Endodermal cell (in vitro differentiated cells): ENCODE results near the gene PLA2G7. TPM values are rescaled to one million over a fixed set of nuclear protein-coding genes. Genes with fewer than 3 reads are reported as not detected.
A peak's percentile ranks its signal among the peaks of the same experiment; 100 is the strongest.

Experiments used
- DNase-seq: peaks from one replicate; pipeline ENCODE4 v3.0.0-alpha.2; 2017
- H3K27ac ChIP-seq: 2 replicates; pipeline ENCODE4 v1.5.1; 2013; ENCODE audit warnings: mild to moderate bottlenecking, low read depth, low read length, moderate library complexity
- H3K27me3 ChIP-seq: 2 replicates; pipeline ENCODE4 v1.6.1; 2013; ENCODE audit warnings: mild to moderate bottlenecking, low read length, moderate library complexity; ENCODE audit not compliant: insufficient read depth, control insufficient read depth, poor library complexity, severe bottlenecking
- H3K36me3 ChIP-seq: 2 replicates; pipeline ENCODE4 v1.7.0; 2013; ENCODE audit warnings: mild to moderate bottlenecking, low read length, moderate library complexity; ENCODE audit not compliant: control insufficient read depth, insufficient read depth
- H3K4me1 ChIP-seq: one replicate; pipeline ENCODE4 v1.7.0; 2013; ENCODE audit warnings: low read length; ENCODE audit not compliant: control insufficient read depth, insufficient read depth
- H3K4me3 ChIP-seq: 2 replicates; pipeline ENCODE4 v1.5.1; 2013; ENCODE audit warnings: mild to moderate bottlenecking, low read length, moderate library complexity
- H3K9ac ChIP-seq: 2 replicates; pipeline ENCODE4 v1.6.1; 2013; ENCODE audit warnings: mild to moderate bottlenecking, low read length, moderate library complexity; ENCODE audit not compliant: poor library complexity, severe bottlenecking; ENCODE audit errors: extremely low read depth
- H3K9me3 ChIP-seq: 2 replicates; pipeline ENCODE4 v1.6.1; 2013; ENCODE audit warnings: mild to moderate bottlenecking, low read length, moderate library complexity; ENCODE audit not compliant: control insufficient read depth
- H3K27ac Mint-ChIP-seq: 2 replicates; pipeline ENCODE4 v1.8.0; 2020; ENCODE audit warnings: mixed read lengths
- H3K27me3 Mint-ChIP-seq: 2 replicates; pipeline ENCODE4 v1.8.0; 2021; ENCODE audit warnings: mild to moderate bottlenecking, mixed read lengths; ENCODE audit not compliant: insufficient read depth
- H3K36me3 Mint-ChIP-seq: 2 replicates; pipeline ENCODE4 v1.8.0; 2020; ENCODE audit warnings: low read depth, mixed read lengths
- H3K4me1 Mint-ChIP-seq: 2 replicates; pipeline ENCODE4 v1.8.0; 2020; ENCODE audit warnings: mixed read lengths
- H3K4me3 Mint-ChIP-seq: 2 replicates; pipeline ENCODE4 v1.8.0; 2020; ENCODE audit warnings: mild to moderate bottlenecking, moderate library complexity, mixed read lengths
- H3K9me3 Mint-ChIP-seq: 2 replicates; pipeline ENCODE4 v1.8.0; 2020; ENCODE audit warnings: mild to moderate bottlenecking, mixed read lengths
- WGBS, 2 experiments: methylation state at CpG; one replicate each; pipeline versions ENCODE4 v1.1.5 to v1.1.7; 2013; ENCODE audit warnings: missing lambda C conversion rate in 2 of 2, mixed read lengths in 1 of 2; ENCODE audit not compliant: insufficient coverage in 1 of 2, insufficient read length in 1 of 2; 5-methylcytosine and 5-hydroxymethylcytosine counted together
- total RNA-seq, 2 donors: library from RNA; stranded (reverse); fragmentation: NEBNext Ultra II Directional in 1 of 2; extraction: Animal tissue kit (Norgen Biotek cat#: 25700) in 1 of 2; gene quantifications; 2 replicates in 1 of 2; 3 replicates in 1 of 2; pipeline ENCODE4 v1.2.1, GENCODE V29; 2021
- TF ChIP-seq, protein P1 (sequence below): fragments of 200-600 bp; sonication (generic); conservative IDR thresholded peaks from 2 replicates; pipeline ENCODE4 v1.5.0; 2021; ENCODE audit warnings: antibody characterized with exemption, mild to moderate bottlenecking

PLA2G7 gene
- total RNA-seq, 2 donors from 2014 or later = 1.1 to 3.2 TPM

DNA sequence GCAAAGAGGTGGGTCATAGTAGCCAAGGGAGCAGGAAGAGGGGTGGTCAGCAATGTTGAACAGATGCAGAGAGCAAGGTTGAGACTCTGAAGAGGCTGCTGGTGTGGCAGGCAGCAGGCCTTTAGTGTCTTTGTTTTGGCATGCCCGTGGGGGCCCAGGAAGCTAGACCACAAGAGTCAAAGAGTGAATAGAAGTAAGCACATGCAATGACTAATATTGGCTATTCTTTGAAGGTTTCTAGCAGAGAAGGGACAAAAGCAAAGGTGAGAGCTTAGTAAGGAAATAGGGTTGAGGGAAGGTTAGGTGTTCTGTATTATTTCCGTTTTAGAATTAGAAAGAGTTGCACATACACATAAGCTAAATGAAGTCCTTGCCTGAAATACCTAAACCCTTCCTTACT lies 28.7 kb downstream of the PLA2G7 start:
- TF ChIP-seq, protein P1, sequence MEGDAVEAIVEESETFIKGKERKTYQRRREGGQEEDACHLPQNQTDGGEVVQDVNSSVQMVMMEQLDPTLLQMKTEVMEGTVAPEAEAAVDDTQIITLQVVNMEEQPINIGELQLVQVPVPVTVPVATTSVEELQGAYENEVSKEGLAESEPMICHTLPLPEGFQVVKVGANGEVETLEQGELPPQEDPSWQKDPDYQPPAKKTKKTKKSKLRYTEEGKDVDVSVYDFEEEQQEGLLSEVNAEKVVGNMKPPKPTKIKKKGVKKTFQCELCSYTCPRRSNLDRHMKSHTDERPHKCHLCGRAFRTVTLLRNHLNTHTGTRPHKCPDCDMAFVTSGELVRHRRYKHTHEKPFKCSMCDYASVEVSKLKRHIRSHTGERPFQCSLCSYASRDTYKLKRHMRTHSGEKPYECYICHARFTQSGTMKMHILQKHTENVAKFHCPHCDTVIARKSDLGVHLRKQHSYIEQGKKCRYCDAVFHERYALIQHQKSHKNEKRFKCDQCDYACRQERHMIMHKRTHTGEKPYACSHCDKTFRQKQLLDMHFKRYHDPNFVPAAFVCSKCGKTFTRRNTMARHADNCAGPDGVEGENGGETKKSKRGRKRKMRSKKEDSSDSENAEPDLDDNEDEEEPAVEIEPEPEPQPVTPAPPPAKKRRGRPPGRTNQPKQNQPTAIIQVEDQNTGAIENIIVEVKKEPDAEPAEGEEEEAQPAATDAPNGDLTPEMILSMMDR = no peak
- H3K27ac ChIP-seq = no peak overlapping the region
- H3K27ac Mint-ChIP-seq = no peak overlapping the region
- no peak overlapping the region for H3K9ac ChIP-seq
- no peaks in the 10 kb centered on the region for H3K9me3 ChIP-seq
- no peaks in the 10 kb centered on the region for H3K36me3 Mint-ChIP-seq
- H3K9me3 Mint-ChIP-seq = no peaks in the 10 kb centered on the region
- peaks cover 4% of the 10 kb centered on the region for H3K27me3 ChIP-seq
- no peaks in the 10 kb centered on the region for H3K4me1 ChIP-seq
- peaks cover 6% of the 10 kb centered on the region for H3K27me3 Mint-ChIP-seq
- DNase-seq = no peak
- H3K4me1 Mint-ChIP-seq = no peaks in the 10 kb centered on the region
- H3K4me3 ChIP-seq = no peak overlapping the region
- H3K4me3 Mint-ChIP-seq = no peak overlapping the region
- WGBS, 2 experiments = 80 to 100% methylated on average over 2 of the region's 2 CpGs
- H3K36me3 ChIP-seq = no peaks in the 10 kb centered on the region

DNA sequence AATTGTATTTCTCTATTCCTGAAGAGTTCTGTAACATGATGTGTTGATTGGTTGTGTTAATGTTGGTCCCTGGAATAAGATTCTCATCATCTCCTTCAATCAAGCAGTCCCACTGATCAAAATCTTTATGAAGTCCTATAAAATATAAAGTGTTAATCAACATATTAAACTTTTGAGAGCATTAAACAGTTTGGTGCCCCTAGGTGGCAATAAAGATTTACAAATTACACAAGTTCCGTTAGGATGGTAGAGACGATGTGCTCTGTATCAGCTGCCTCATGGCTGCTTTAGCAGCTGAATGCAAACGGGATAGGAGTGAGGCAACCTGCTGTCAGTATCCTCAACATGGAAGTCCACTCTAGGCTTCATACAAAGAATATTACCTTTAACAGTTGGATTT lies 30.6 kb downstream of the PLA2G7 start:
- H3K27ac ChIP-seq = no peak overlapping the region
- Mint-ChIP-seq H3K4me3 (no peak overlapping the region), H3K4me1 (no peaks in the 10 kb centered on the region), H3K9me3 (no peaks in the 10 kb centered on the region), H3K27me3 (peaks cover 6% of the 10 kb centered on the region), H3K27ac (no peak overlapping the region), H3K36me3 (no peaks in the 10 kb centered on the region)
- H3K27me3 ChIP-seq = no peaks in the 10 kb centered on the region
- no peak for DNase-seq
- H3K9ac ChIP-seq = no peak overlapping the region
- H3K4me1 ChIP-seq = no peaks in the 10 kb centered on the region
- TF ChIP-seq, protein P1 = peak; percentile 26
- H3K9me3 ChIP-seq = no peaks in the 10 kb centered on the region
- no peaks in the 10 kb centered on the region for H3K36me3 ChIP-seq
- 53 to 64% methylated on average over 2 to 3 of the region's 3 CpGs for WGBS, 2 experiments
- H3K4me3 ChIP-seq = no peak overlapping the region

DNA sequence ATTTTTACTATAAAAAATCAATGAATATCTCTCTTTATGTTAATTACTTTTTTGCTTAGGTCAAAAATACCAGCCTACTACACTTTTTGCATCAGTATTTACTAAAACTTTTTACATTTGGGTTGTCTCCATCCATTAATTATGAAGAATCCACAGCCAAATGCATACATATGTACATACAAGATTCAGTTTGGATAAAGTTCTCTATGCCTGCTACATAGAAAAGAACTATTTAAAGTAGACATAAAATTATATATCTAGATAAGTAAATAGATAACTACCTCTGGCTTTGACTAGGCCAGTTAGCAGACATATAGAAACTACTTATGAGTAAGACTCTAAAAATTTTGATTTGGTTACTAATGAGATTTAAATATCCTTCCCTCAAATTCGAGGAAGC lies 35.2 kb downstream of the PLA2G7 start:
- no peaks in the 10 kb centered on the region for H3K27me3 ChIP-seq
- TF ChIP-seq, protein P1 = no peak

More for the DNA sequence above, 35.2 kb downstream of the PLA2G7 start:
- H3K27me3 Mint-ChIP-seq = peaks cover 9% of the 10 kb centered on the region
- DNase-seq = no peak
- no peak overlapping the region for H3K4me3 Mint-ChIP-seq
- H3K27ac ChIP-seq = no peak overlapping the region
- no peaks in the 10 kb centered on the region for H3K36me3 Mint-ChIP-seq
- no peaks in the 10 kb centered on the region for H3K4me1 ChIP-seq
- no peaks in the 10 kb centered on the region for H3K36me3 ChIP-seq
- no peak overlapping the region for H3K27ac Mint-ChIP-seq
- no peaks in the 10 kb centered on the region for H3K9me3 ChIP-seq
- H3K9ac ChIP-seq = no peak overlapping the region
- no peak overlapping the region for H3K4me3 ChIP-seq
- 88% methylated on average over 1 of the region's 1 CpG; no CpG with 5 or more reads in 1 of the 2 experiments for whole genome bisulfite sequencing, 2 experiments
- H3K9me3 Mint-ChIP-seq = no peaks in the 10 kb centered on the region
- no peaks in the 10 kb centered on the region for H3K4me1 Mint-ChIP-seq
